ENCODE measurements around the gene PRKAG2.
"Not testable (repeated sequence)": the region's sequence is repeated elsewhere in the genome, so short reads cannot be mapped to it uniquely, and the experiment has no call there.

Gene PRKAG2

GRCh38 chr7:151540146-151540545 is 336.8 kb downstream of the PRKAG2 start:
- Histone ChIP-seq H3K9ac (ENCODE audit: low read length) (no peak overlapping the region), H3K4me3 (ENCODE audit: low read depth, low read length) (no peak overlapping the region), H3K36me3 (ENCODE audit: control insufficient read depth, insufficient read depth, low read length) (no peaks in the 10 kb centered on the region), H3K27me3 (ENCODE audit: control insufficient read depth, insufficient read depth, low read length) (no peaks in the 10 kb centered on the region), H3K27ac (ENCODE audit: low read depth, low read length) (no peak overlapping the region), H3K9me3 (ENCODE audit: control insufficient read depth, insufficient read depth, low read depth, low read length) (no peaks in the 10 kb centered on the region), H3K4me1 (ENCODE audit: control insufficient read depth, insufficient read depth, low read length) (peaks cover 7% of the 10 kb centered on the region)

- H3K9me3 ChIP-seq (ENCODE audit: control insufficient read depth, insufficient read depth, low read depth, low read length), result no peaks in the 10 kb centered on the region
- no peak overlapping the region for H3K27ac ChIP-seq (ENCODE audit: low read depth, low read length)
- H3K4me1 ChIP-seq (ENCODE audit: control insufficient read depth, insufficient read depth, low read length), result peaks cover 7% of the 10 kb centered on the region
- no peak overlapping the region for H3K9ac ChIP-seq (ENCODE audit: low read length)
- no peaks in the 10 kb centered on the region for H3K27me3 ChIP-seq (ENCODE audit: control insufficient read depth, insufficient read depth, low read length)
- no peak overlapping the region for H3K4me3 ChIP-seq (ENCODE audit: low read depth, low read length)
- H3K36me3 ChIP-seq (ENCODE audit: control insufficient read depth, insufficient read depth, low read length), result no peaks in the 10 kb centered on the region
Observed at GRCh38 chr7:151539088-151539671, 337.7 kb downstream of the PRKAG2 start.

- no peaks in the 10 kb centered on the region for H3K9me3 ChIP-seq (ENCODE audit: control insufficient read depth, insufficient read depth, low read depth, low read length)
- H3K36me3 ChIP-seq (ENCODE audit: control insufficient read depth, insufficient read depth, low read length), result no peaks in the 10 kb centered on the region
- H3K4me3 ChIP-seq (ENCODE audit: low read depth, low read length), result no peak overlapping the region
- peaks cover 7% of the 10 kb centered on the region for H3K4me1 ChIP-seq (ENCODE audit: control insufficient read depth, insufficient read depth, low read length)
- H3K9ac ChIP-seq (ENCODE audit: low read length), result no peak overlapping the region
- H3K27ac ChIP-seq (ENCODE audit: low read depth, low read length), result no peak overlapping the region
- no peaks in the 10 kb centered on the region for H3K27me3 ChIP-seq (ENCODE audit: control insufficient read depth, insufficient read depth, low read length)
Observed at GRCh38 chr7:151537818-151538561, 338.9 kb downstream of the PRKAG2 start.

GRCh38 chr7:151536178-151536577 is 340.7 kb downstream of the PRKAG2 start:
- not testable (repeated sequence) for H3K4me3 ChIP-seq (ENCODE audit: low read depth, low read length); H3K27me3 ChIP-seq (ENCODE audit: control insufficient read depth, insufficient read depth, low read length); H3K9me3 ChIP-seq (ENCODE audit: control insufficient read depth, insufficient read depth, low read depth, low read length); H3K4me1 ChIP-seq (ENCODE audit: control insufficient read depth, insufficient read depth, low read length); H3K36me3 ChIP-seq (ENCODE audit: control insufficient read depth, insufficient read depth, low read length); H3K9ac ChIP-seq (ENCODE audit: low read length); H3K27ac ChIP-seq (ENCODE audit: low read depth, low read length)

GRCh38 chr7:151529842-151530241 is 347.1 kb downstream of the PRKAG2 start:
- Histone ChIP-seq H3K9me3 (ENCODE audit: control insufficient read depth, insufficient read depth, low read depth, low read length) (peaks cover 11% of the 10 kb centered on the region), H3K27me3 (ENCODE audit: control insufficient read depth, insufficient read depth, low read length) (no peaks in the 10 kb centered on the region), H3K4me1 (ENCODE audit: control insufficient read depth, insufficient read depth, low read length) (no peaks in the 10 kb centered on the region), H3K4me3 (ENCODE audit: low read depth, low read length) (no peak overlapping the region), H3K27ac (ENCODE audit: low read depth, low read length) (no peak overlapping the region), H3K9ac (ENCODE audit: low read length) (no peak overlapping the region), H3K36me3 (ENCODE audit: control insufficient read depth, insufficient read depth, low read length) (no peaks in the 10 kb centered on the region)

- no peaks in the 10 kb centered on the region for H3K4me1 ChIP-seq (ENCODE audit: control insufficient read depth, insufficient read depth, low read length)
- no peak overlapping the region for H3K4me3 ChIP-seq (ENCODE audit: low read depth, low read length)
- H3K27me3 ChIP-seq (ENCODE audit: control insufficient read depth, insufficient read depth, low read length), result 0 out of 2 replicates have a peak, but pooled peaks cover 4% of the 10 kb centered on the region
- no peaks in the 10 kb centered on the region for H3K36me3 ChIP-seq (ENCODE audit: control insufficient read depth, insufficient read depth, low read length)
- peaks cover 3% of the 10 kb centered on the region; the same call in 1 of the 2 replicates for H3K9me3 ChIP-seq (ENCODE audit: control insufficient read depth, insufficient read depth, low read depth, low read length)
- H3K27ac ChIP-seq (ENCODE audit: low read depth, low read length), result no peak overlapping the region
- no peak overlapping the region for H3K9ac ChIP-seq (ENCODE audit: low read length)
Observed at GRCh38 chr7:151524845-151525244, 352.1 kb downstream of the PRKAG2 start.

GRCh38 chr7:151524331-151524730 is 352.6 kb downstream of the PRKAG2 start:
- Histone ChIP-seq H3K27ac (ENCODE audit: low read depth, low read length) (no peak overlapping the region), H3K4me3 (ENCODE audit: low read depth, low read length) (no peak overlapping the region), H3K4me1 (ENCODE audit: control insufficient read depth, insufficient read depth, low read length) (no peaks in the 10 kb centered on the region)

GRCh38 chr7:151520419-151521261 is 356.3 kb downstream of the PRKAG2 start:
- peak overlapping the region; percentile 50 for H3K4me3 ChIP-seq (ENCODE audit: low read depth, low read length)
- H3K27ac ChIP-seq (ENCODE audit: low read depth, low read length), result peak overlapping the region; percentile 81
- 0 out of 2 replicates have a peak, but pooled peaks cover 4% of the 10 kb centered on the region for H3K27me3 ChIP-seq (ENCODE audit: control insufficient read depth, insufficient read depth, low read length)
- H3K36me3 ChIP-seq (ENCODE audit: control insufficient read depth, insufficient read depth, low read length), result 0 out of 2 replicates have a peak, but pooled peaks cover 4% of the 10 kb centered on the region
- peaks cover 11% of the 10 kb centered on the region; the same call in 1 of the 2 replicates for H3K4me1 ChIP-seq (ENCODE audit: control insufficient read depth, insufficient read depth, low read length)
- H3K9me3 ChIP-seq (ENCODE audit: control insufficient read depth, insufficient read depth, low read depth, low read length), result 0 out of 2 replicates have a peak, but pooled peaks cover 2% of the 10 kb centered on the region
- H3K9ac ChIP-seq (ENCODE audit: low read length), result peak overlapping the region; percentile 38

More at GRCh38 chr7:151524331-151524730, 352.6 kb downstream of the PRKAG2 start:
- no peak overlapping the region for H3K9ac ChIP-seq (ENCODE audit: low read length)
- H3K27me3 ChIP-seq (ENCODE audit: control insufficient read depth, insufficient read depth, low read length), result 0 out of 2 replicates have a peak, but pooled peaks cover 4% of the 10 kb centered on the region
- H3K36me3 ChIP-seq (ENCODE audit: control insufficient read depth, insufficient read depth, low read length), result no peaks in the 10 kb centered on the region
- H3K9me3 ChIP-seq (ENCODE audit: control insufficient read depth, insufficient read depth, low read depth, low read length), result 0 out of 2 replicates have a peak, but pooled peaks cover 2% of the 10 kb centered on the region

GRCh38 chr7:151519765-151520418 is 357.0 kb downstream of the PRKAG2 start, which contains the start of gene RHEB:
RHEB (minus strand) TSS chr7:151519895; CDS start chr7:151519511, 384 bp downstream.
- peak within 1 kb of the TSS; percentile 77 for H3K4me3 ChIP-seq (ENCODE audit: low read depth, low read length)
- H3K9ac ChIP-seq (ENCODE audit: low read length), result peak within 1 kb of the TSS; percentile 94
- H3K4me1 ChIP-seq (ENCODE audit: control insufficient read depth, insufficient read depth, low read length), result peaks cover 11% of the 10 kb centered on the region; the same call in 1 of the 2 replicates

More at GRCh38 chr7:151519765-151520418, 357.0 kb downstream of the PRKAG2 start, which contains the start of gene RHEB:
- 0 out of 2 replicates have a peak, but pooled peaks cover 4% of the 10 kb centered on the region for H3K36me3 ChIP-seq (ENCODE audit: control insufficient read depth, insufficient read depth, low read length)
- H3K27ac ChIP-seq (ENCODE audit: low read depth, low read length), result peak within 1 kb of the TSS; percentile 88
- H3K9me3 ChIP-seq (ENCODE audit: control insufficient read depth, insufficient read depth, low read depth, low read length), result 0 out of 2 replicates have a peak, but pooled peaks cover 2% of the 10 kb centered on the region
- 0 out of 2 replicates have a peak, but pooled peaks cover 4% of the 10 kb centered on the region for H3K27me3 ChIP-seq (ENCODE audit: control insufficient read depth, insufficient read depth, low read length)
